GM21390 (cell line): ENCODE results near the gene MARCHF3.
"Not testable (repeated sequence)": the region's sequence is repeated elsewhere in the genome, so short reads cannot be mapped to it uniquely, and the experiment has no call there.

ENCODE experiments used
- ATAC-seq: cut with Tn5 transposase; IDR thresholded peaks from one replicate; pipeline ENCODE4 v1.9.1; 2021; ENCODE audit not compliant: unreplicated experiment

Gene MARCHF3

GRCh38 chr5:127013407-127013806 is 17.0 kb downstream of the MARCHF3 start:
- ATAC-seq = no peak

GRCh38 chr5:127012916-127013315 is 17.4 kb downstream of the MARCHF3 start:
- ATAC-seq = no peak

GRCh38 chr5:127011961-127012644 is 18.3 kb downstream of the MARCHF3 start:
- peak; percentile 84 for ATAC-seq

- ATAC-seq = no peak
These were observed 19.2 kb downstream of the MARCHF3 start for GRCh38 chr5:127011153-127011552.

GRCh38 chr5:127010362-127010761 is 20.0 kb downstream of the MARCHF3 start:
- no peak for ATAC-seq

GRCh38 chr5:127009784-127010183 is 20.6 kb downstream of the MARCHF3 start:
- no peak for ATAC-seq

GRCh38 chr5:127008300-127008975 is 21.9 kb downstream of the MARCHF3 start:
- no peak for ATAC-seq

GRCh38 chr5:127007522-127007921 is 22.8 kb downstream of the MARCHF3 start:
- ATAC-seq = no peak

- ATAC-seq = no peak
These were observed 23.6 kb downstream of the MARCHF3 start for GRCh38 chr5:127006744-127007143.

- ATAC-seq = not testable (repeated sequence)
These were observed 25.1 kb downstream of the MARCHF3 start for GRCh38 chr5:127005282-127005681.

GRCh38 chr5:127004721-127005120 is 25.6 kb downstream of the MARCHF3 start:
- no peak for ATAC-seq

- ATAC-seq = no peak
These were observed 26.4 kb downstream of the MARCHF3 start for GRCh38 chr5:127003798-127004495.

GRCh38 chr5:127002390-127002789 is 28.0 kb downstream of the MARCHF3 start:
- no peak for ATAC-seq

- ATAC-seq = no peak
These were observed 28.6 kb downstream of the MARCHF3 start for GRCh38 chr5:127001621-127002296.

- no peak for ATAC-seq
These were observed 31.3 kb downstream of the MARCHF3 start for GRCh38 chr5:126998895-126999570.

- peak; percentile 89 for ATAC-seq
These were observed 32.1 kb downstream of the MARCHF3 start for GRCh38 chr5:126998201-126998631.

- no peak for ATAC-seq
These were observed 34.7 kb downstream of the MARCHF3 start for GRCh38 chr5:126995689-126996088.

- ATAC-seq = no peak
These were observed 35.3 kb downstream of the MARCHF3 start for GRCh38 chr5:126995039-126995438.

- no peak for ATAC-seq
These were observed 35.9 kb downstream of the MARCHF3 start for GRCh38 chr5:126994485-126994884.

- ATAC-seq = peak; percentile 93
These were observed 42.3 kb downstream of the MARCHF3 start for GRCh38 chr5:126988021-126988569.
